GDM1 (cell line): ENCODE measurements around the gene JAK2.
"Not testable (repeated sequence)": the region's sequence is repeated elsewhere in the genome, so short reads cannot be mapped to it uniquely, and the experiment has no call there.

Experiments used
- DNase-seq: peaks from one replicate; lab custom pipeline; 2025; lab: John Stamatoyannopoulos, UW

Gene JAK2

DNA sequence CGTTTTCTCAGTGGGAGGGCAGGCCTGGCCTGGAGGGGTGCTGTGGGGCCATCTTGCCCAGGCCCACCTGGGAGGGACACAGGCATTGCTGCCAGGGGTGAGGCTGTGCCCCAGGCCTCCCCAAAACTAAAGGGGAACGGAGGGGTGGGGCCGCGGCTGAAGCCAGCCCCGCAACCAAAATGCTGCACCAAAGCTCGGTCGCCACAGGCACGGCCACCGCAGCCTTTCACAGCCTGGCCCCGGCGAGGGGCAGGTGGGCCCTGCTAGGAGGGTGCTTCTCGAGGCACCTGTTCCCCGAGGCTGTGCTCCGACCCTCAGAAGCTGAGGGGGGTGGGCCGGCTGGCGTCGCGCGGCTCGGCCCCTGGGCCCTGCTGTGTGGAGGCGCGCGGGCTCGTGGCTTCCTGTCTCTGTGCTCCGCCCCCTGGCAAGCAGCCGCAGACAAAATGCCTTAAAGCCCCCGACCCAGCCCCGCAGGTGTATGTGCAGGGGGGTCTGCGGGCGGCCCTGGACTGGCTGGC lies 57.6 kb downstream of the JAK2 start:
- no peak for DNase-seq

DNA sequence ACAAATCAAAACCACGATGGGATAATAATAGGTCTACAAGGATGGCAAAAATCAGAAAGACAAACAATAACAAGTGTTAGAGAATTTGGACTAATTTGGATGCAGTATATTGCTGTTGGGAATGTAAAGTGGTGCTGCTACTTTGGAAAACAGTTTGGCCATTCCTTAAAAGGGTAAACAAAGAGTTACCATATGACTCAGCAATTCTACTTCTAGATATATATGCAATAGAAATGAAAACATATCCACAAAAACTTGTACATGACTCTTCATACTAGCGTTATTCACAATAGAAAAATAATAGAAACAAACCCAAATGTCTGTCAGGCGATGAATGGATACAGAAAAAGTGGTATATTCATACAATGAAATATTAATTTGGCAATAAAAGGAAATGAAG lies 58.3 kb downstream of the JAK2 start:
- no peak for DNase-seq

DNA sequence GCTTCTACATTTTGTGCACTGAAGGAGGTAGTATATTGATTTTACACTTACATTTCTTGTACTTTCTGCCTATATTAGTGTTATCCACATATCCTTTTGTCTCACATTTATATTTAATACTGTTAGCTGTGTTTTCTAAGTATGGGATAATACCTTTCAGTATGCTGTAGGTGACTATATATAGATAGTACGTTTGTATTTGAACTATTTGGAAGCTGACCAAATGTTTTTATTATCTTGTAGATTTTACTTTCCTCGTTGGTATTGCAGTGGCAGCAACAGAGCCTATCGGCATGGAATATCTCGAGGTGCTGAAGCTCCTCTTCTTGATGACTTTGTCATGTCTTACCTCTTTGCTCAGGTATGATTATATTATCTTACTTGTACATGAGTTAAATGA lies 59.1 kb downstream of the JAK2 start:
- no peak for DNase-seq

DNA sequence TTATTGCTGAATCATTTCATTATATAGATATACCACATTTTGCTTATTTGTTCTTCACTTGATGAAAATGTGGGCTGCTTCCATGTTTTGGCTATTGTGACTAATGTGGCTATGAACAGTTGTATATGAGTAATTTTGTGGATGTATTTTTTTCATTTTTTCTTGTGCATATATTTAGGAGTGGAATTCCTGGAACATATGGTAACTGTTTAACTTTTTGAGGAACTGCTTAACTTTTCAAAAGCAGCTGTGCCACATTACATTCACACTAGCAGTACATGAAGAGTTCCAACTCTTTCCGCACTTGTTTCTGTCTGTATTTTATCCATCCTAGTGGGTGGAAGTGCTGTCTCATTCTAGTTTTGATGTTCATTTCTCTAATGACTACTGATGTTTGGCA lies 67.8 kb downstream of the JAK2 start:
- DNase-seq, result no peak

DNA sequence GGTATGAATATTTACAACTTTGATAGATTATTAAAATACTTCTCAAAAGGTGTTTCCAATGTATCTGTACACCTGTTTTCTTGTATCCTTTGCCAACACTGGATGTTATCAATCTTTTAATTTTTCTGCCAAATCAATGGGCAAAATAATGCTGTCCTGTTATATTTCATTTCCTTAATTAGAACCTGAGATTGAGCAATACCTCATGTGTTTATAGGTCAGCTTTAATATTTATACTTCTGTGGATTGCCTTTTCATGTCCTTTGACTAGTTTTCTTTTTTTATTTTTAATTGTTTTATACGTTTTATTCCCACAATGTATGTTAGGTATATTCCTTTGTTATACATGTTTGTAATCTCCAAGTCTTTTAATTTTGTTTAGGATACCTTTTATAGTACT lies 77.6 kb downstream of the JAK2 start:
- no peak for DNase-seq

DNA sequence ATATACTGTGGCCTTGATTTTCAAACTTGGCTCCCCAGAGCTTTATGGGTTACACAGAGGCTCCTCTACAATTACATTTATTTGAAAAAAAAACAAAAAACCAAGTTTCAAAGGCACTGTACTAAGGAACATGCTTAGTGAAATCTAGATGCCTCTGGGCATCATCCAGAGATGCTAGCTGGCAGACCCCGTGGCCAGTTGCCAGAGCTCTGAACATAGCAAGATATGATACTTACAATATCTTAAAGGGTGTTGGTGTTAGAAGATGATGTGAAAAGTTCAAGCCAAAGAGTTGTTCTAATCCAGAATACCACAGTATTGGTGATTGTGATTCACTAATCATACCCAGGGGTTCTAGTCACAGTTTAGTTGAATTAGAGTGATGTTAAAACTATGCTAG lies 87.8 kb downstream of the JAK2 start:
- DNase-seq, result no peak

DNA sequence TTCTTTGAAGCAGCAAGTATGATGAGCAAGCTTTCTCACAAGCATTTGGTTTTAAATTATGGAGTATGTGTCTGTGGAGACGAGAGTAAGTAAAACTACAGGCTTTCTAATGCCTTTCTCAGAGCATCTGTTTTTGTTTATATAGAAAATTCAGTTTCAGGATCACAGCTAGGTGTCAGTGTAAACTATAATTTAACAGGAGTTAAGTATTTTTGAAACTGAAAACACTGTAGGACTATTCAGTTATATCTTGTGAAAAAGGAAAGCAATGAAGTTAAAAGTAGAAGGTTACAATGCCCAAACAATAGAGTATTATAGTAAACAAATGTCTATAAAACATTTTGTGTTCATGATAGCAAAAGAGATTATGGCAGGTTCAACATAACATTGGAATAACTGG lies 88.6 kb downstream of the JAK2 start:
- no peak for DNase-seq

DNA sequence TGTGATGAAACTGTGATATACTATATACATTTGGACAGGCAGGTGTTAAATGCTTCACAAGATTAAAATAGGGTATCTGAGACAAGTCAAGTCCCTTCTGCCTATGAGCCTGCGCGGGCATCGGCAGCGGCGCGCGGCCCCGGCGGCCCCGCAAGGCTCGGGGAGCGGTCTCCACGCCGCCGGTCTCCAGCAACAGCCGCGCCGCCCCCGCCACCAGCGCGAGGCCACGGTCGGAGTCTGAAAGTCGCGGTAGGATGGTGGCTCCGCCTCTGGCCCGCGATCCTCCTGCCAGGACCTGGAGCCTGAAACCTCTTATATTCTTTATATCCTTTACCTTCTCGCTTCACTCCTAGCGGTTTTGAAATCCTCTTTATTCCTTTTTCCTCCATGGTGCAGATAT lies 100.9 kb downstream of the JAK2 start:
- DNase-seq, result no peak

DNA sequence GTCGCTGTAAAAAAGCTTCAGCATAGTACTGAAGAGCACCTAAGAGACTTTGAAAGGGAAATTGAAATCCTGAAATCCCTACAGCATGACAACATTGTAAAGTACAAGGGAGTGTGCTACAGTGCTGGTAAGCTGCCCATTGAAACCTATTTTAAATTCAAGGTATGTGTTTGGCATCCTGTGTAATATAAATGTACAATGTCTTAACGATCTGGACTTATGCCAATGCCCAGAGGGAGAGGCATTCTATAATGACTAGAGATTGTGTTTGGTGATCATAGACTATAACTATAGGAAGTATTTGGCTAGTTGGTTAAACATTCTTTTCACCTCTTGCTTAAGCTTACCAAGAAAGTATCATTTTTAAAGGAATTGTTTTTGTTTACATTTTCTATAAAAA lies 104.7 kb downstream of the JAK2 start:
- DNase-seq, result no peak

DNA sequence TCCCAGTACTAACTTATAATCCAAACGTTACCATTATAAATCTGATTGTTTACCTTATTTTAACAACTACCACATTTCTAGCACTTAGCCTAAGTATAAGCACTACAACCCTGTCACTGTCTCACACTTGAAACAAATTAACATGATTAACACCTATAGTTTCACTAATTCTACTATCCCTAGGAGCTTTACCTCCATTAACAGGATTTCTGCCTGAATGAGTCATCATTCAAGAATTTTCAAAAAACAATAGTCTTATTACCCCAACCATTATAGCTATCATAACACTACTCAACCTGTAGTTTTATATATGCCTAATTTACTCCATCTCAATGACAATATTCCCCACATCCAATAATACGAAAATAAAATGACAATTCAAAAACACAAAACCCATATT lies 110.7 kb downstream of the JAK2 start:
- no peak for DNase-seq

DNA sequence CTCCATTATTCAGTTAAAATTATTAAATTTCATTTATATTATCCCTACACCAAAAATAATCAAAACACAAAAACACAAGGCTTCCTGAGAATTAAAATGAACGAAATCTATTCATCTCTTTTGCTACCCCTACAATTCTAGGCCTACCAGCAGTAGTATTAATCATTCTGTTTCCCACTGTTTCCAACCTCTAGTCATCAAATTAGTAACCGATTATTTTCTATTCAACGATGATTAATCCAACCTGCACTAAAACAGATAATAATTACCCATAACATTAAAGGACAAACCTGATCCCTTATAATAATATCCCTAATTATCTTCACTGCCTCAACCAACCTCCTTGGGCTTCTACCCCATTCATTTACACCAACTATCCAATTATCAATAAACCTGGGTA lies 114.4 kb downstream of the JAK2 start:
- no peak for DNase-seq

DNA sequence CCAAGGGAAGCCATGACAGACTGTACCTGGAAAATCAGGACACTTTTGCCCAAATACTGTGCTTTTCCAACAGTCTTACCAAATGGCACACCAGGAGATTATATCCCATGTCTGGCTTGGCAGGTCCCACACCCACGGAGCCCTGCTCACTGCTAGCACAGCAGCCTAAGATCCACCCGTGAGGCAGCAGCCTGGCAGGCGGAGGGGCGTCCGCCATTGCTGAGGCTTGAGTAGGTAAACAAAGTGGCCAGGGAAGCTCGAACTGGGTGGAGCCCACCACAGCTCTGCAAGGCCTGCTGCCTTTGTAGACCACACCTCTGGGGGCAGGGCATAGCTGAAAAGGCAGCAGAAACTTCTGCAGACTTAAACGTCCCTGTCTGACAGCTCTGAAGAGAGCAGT lies 116.1 kb downstream of the JAK2 start:
- not testable (repeated sequence) for DNase-seq

DNA sequence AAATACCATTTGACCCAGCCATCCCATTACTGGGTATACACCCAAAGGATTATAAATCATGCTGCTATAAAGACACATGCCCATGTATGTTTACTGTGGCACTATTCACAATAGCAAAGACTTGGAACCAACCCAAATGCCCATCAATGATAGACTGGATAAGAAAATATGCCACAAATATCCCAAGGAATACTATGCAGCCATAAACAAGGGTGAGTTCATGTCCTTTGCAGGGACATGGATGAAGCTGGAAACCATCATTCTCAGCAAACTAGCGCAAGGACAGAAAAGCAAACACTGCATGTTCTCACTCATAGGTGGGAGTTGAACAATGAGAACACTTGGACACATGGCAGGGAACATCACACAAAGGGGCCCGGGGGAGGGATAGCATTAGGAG lies 121.4 kb downstream of the JAK2 start:
- DNase-seq, result not testable (repeated sequence)

DNA sequence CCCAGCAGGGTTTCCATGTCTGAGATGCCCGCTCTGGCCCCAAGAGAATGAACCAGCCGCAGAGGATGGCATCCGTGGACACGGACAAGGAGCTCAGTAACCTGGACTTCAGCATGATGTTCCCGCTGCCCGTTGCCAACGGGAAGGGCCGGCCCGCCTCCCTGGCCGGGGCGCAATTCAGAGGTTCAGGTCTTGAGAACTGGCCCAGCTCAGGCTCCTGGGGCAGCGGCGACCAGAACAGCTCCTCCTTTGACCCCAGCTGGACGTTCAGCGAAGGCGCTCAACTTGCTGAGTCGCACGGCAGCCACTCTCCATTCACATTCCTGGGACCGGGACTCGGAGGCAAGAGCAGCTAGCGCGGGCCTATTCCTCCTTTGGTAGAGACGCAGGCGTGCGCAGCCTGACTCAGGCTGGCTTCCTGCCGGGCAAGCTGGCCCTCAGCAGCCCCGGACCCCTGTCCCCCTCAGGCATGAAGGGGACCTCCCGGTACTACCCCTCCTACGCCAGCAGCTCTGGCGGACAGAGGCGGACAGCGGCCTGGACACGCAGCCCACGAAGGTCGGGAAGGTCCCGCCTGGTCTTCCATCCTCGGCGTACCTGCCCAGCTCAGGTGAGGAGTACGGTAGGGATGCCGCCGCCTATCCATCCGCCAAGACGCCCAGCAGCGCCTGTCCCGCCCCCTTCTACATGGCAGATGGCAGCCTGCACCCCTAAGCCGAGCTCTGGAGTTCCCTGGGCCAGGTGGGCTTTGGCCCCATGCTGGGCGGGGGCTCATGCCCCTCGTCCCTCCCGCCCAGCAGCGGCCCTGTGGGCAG lies 126.0 kb downstream of the JAK2 start:
- no peak for DNase-seq

DNA sequence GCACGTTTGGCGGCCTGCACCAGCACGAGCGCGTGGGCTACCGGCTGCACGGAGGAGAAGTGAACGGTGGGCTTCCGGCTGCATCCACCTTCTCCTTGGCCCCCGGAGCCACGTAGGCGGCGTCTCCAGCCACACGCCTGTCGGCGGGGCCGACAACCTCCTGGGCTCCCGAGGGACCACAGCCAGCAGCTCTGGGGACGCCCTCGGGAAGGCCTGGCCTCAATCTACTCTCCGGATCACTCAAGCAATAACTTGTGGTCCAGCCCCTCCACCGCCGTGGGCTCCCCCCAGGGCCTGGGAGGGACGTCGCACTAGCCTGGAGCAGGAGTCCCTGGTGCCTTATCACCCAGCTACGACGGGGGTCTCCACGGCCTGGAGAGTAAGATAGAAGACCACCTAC lies 126.6 kb downstream of the JAK2 start:
- no peak for DNase-seq

DNA sequence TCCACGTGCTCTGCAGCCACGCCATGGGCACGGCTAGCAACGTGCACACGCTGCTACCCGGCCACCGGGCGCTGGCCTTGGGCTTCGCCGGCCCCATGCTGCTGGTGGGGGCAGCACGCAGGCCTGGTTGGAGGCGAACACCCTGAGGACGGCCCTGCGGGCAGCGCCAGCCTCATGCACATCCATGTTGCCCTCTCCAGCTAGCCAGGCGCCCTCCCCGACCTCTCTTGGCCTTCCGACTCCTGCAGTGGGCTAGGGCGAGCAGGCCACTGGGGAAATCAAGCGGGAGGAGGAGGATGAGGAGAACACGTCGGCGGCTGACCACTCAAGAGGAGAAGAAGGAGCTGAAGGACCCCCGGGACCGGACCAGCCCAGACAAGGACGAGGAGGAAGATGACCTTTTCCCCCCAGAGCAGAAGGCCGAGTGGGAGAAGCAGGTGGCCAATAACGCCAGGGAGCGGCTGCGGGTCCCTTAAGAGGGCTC lies 127.1 kb downstream of the JAK2 start:
- DNase-seq, result no peak

DNA sequence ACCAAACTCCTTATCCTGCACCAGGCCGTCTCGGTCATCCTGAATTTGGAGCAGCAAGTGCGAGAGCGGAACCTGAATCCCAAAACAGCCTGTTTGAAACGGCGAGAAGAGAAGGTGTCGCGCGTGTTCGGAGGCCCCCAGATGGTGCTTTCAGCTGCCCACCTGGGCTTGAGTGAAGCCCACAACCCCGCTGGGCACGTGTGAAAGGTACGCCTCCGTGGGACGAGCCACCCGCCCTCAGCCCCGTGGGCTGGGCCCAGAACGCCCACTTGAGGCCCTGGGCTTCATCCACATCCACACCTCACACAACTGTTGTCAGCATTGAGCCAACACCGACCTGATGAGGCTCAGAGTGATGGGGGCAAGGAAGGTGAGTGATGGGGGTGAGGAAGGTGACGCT lies 127.6 kb downstream of the JAK2 start:
- no peak for DNase-seq

DNA sequence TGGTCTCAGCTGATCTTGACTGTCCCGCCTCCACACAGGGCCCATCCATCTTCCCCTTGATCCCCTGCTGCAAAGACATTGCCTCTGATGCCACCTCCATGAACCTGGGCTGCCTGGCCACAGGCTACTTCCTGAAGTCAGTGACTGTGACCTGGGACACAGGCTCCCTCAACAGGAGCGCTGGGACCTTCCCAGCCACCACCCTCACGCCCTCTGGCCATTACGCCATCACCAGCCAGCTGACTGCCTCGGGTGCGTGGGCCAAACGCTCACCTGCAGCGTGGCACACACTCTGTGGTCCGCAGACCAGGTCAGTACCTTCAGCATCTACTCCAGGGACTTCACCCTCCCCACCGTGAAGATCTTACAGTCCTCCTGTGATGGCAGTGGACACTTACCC lies 128.5 kb downstream of the JAK2 start:
- DNase-seq, result no peak

DNA sequence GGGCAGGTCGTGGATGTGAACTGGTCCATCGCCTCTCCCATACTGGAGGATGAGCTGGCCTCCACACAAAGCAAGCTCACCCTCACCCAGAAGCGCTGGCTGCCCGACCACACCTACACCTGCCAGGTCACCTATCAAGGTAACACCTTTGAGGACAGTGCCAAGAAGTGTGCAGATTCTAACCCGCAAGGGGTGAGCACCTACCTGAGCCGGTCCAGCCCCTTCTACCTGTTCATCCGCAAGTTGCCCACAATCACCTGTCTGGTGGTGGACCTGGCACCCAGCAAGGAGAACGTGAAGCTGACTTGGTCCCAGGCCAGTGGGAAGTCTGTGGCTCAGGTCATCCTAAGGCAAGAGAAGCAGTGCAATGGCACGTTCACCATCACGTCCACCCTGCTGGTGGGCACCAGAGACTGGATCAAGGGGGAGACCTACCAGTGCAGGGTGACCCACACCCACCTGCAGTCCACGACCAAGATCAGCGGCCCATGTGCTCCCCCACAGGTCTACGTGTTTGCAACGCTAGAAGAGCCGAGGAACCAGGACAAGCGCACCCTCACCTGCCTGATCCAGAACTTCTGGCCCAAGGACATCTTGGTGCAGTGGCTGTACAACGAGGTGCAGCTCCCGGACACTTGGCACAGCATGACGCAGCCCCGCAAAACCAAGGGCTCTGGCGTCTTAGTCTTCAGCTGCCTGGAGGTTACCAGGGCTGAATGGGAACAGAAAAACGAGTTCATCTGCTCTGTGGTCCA lies 129.1 kb downstream of the JAK2 start:
- DNase-seq, result no peak

DNA sequence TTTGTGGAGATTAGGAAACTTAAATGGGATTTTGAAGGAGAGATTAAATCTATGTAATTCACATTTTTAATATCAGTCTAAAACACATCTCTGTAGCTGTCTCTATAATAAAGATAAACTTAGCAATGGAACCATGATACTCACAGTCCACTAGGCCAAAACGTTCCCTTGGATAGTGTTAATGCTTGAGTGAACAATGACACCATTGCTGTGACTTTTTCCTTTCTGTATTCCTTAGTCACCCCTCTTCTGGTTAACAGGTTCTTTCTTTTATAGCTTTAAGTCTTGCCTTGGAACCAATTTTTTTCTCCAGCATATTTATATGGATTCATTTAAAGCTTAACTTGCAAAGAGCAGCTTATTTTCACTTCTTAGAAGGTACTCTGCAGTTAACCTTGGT lies 137.0 kb downstream of the JAK2 start:
- no peak for DNase-seq

DNA sequence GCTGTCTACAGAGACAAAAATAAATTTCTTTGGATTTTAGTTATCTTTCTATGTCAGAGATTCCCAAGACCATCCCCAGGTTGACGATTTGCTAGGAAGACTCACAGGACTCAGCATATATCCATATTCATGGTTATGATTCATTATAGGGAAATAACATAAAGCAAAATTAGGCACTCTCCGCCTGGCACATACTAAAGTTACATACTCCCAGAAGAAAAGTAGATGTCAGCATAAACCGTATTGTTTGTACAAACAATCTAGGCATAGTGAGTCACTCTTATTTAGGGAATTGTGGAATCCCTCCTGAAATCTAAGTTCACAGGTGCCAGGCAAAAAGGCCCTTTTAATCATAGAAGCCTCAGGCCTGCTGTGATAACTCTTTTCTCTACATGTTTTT lies 137.4 kb downstream of the JAK2 start:
- no peak for DNase-seq

DNA sequence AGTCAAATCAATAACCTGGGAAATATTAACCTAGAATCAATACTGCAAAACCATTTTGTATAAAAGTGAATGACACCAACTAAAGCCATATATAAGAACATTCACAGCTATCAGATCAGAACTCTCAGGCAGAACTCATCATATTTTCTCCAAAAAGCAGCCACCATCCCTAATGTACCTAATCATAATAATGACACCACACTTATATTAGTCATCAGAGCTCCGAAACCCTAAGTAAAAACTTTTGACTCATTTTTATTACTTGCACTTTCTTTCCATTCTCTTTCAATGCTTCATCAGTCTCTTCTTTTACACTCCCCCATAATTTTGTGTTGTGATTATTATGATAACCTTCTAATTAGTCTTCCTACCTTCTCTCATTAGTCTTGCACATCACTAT lies 155.1 kb downstream of the JAK2 start:
- DNase-seq, result no peak

DNA sequence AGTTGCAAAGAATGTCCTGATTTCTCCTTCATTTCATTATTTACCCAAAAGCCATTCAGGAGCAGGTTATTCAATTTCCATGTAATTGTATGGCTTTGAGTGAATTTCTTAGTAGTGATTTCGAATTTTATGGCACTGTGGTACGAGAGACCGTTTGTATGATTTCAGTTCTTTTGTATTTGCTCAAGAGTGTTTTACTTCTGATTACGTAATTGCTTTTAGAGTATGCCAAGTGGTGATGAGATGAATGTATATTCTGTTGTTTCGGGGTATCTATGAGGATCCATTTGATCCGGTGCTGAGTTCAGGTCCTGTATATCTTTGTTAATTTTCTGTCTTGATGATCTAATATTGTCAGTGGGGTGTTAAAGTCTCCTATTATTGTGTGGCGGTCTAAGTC lies 159.1 kb downstream of the JAK2 start:
- DNase-seq, result no peak
